Spleen (tissue), 7 donors: ENCODE results near the gene AIG1.

ENCODE experiments used
- CTCF ChIP-seq, 11 experiments: fragments of 200-600 bp in 7 of 11; fragments of 450-650 bp in 4 of 11; sonication (generic) in 4 of 11; IDR thresholded peaks in 8 of 11; conservative IDR thresholded peaks in 3 of 11; 1 replicate in 7 of 11; 2 replicates in 4 of 11; pipeline versions ENCODE4 v1.4.0 to v1.8.0; 2016 to 2021; ENCODE audit warnings: antibody characterized with exemption in 11 of 11, inconsistent platforms in 4 of 11, mild to moderate bottlenecking in 1 of 11
- POLR2A ChIP-seq, 3 donors: fragments of 450-650 bp; IDR thresholded peaks; one replicate each; pipeline ENCODE4 v1.5.1; 2017; ENCODE audit warnings: antibody characterized with exemption in 3 of 3, mild to moderate bottlenecking in 1 of 3
- donor health status: DM: no; HTN: no; CAD: no; lungs with moderate emphysema.
- donor health status: DM: no; HTN: no; CAD: no.
- donor health status: DM: no; HTN: no; CAD: no.

- TF ChIP-seq POLR2A (IDR thresholded peaks at IDR 0.05) (no peak), CTCF (IDR thresholded peaks at IDR 0.05 in 8 of 11, conservative IDR thresholded peaks at IDR 0.05 in 3 of 11) (no peak)
Observed at GRCh38 chr6:143268439-143268838, 207.8 kb downstream of the AIG1 start.
